Ammon's horn (tissue), 1 donor: Measurements from ENCODE around the gene XRRA1.
"Not testable (repeated sequence)": the region's sequence is repeated elsewhere in the genome, so short reads cannot be mapped to it uniquely, and the experiment has no call there.

ENCODE experiments used
- DNase-seq: peaks from one replicate; pipeline ENCODE4 v3.0.0-alpha.2; 2016; ENCODE audit warnings: low spot score

The XRRA1 gene, protein sequence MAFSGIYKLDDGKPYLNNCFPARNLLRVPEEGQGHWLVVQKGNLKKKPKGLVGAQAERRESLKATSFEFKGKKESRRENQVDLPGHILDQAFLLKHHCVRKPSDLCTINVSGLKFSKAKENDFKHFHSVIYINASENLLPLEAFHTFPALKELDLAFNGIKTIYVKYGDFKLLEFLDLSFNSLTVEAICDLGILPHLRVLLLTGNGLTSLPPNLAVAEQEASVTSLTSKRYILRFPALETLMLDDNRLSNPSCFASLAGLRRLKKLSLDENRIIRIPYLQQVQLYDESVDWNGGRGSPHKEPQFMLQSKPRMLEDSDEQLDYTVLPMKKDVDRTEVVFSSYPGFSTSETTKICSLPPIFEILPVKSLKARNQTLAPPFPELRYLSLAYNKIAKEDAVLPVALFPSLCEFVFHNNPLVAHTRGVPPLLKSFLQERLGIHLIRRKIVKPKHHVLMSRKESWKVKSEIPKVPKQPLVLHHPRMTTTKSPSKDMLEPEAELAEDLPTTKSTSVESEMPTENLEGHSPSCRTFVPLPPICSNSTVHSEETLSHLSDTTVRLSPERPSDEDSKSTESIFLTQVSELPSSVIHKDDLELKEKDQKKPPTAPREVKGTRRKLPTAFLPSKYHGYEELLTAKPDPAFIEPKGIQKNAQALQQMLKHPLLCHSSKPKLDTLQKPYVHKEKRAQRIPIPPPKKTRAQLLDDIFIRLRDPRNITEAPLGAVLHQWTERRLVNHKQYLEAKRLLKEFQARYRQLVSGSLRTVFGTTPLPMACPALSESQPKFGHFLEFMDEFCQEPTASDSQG

DNA sequence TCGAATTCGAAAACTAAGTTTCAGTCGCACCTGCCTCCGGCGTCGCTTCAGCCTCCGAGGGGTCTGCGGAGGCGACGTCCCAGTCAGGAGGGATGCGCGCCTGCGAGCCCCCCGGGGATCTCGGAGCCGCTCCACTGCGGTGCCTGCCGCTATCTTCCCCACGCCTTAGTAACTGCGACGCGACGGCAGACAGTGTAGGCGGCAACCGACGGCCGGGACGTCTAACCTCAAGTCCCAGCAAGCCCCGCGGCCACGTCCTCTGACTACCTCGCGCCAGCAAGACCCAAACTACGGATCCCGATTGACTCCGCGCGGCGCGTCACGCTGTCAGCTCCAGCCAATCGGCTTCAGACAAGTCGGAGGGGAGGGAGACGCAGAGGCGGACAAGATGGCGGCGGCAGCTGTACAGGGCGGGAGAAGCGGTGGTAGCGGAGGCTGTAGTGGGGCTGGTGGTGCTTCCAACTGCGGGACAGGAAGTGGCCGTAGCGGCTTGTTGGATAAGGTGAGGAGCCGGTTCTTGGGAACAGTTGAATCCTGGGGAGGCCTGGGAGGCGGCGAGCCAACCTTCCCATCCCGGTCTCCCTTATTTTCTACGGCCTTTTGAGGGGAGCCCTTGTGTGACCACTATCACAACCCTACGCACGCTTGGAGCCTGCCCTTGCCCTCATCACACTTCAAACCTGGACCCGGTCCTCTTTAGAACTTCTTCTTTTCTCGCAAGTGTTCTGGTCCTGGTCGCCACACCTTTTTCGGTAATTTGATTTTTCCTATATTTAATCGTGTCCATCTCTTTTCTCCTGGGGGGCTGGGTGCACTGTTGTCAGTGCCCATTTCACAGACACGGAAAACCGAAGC, at the start of gene XRRA1, which contains the start of gene SPCS2:
XRRA1 (minus strand) TSS at position 194 of the 855 bp plus-strand sequence. CDS start 8,213 bp downstream, outside the sequence.
SPCS2 (plus strand) TSS at position 369 of the 855 bp plus-strand sequence; CDS start at position 389, 20 bp downstream.
- DNase-seq: peak; percentile 99

DNA sequence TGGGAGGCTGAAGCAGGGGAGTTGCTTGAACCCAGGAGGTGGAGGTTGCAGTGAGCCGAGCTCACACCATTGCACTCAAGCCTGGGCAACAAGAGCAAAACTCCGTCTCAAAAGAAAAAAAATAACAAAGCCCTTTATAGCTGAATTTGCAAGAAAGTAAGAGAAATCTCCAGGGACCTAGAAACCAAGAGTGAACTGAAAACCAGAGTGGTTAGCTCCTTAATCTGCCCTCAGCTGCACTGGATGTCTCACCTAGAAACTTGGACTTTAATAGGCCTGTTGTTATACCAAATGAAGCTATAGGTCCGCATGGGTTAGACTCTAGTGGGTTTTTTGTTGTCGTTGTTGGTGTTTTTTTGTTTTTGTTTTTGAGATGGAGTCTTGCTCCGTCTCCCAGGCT, 44.0 kb upstream of the XRRA1 start:
- DNase-seq: no peak

DNA sequence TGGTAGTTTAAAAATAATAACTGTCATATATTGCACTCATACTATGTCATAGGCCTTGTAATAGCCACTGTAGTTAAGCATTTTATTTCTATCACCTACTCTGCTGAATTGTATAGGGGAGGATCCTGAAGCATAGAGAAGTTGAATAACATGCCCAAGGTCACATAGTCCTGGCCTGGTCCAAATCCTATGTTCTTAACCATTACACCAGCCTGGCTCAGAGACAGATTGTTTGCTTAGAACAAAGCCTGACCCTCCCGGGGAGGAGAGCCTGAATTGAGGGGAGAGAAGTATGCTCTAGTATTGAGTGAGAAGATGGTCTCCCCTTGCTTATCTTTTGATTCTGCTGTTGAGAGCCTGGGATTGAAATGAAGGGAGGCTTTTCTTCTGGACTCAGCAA, 42.0 kb upstream of the XRRA1 start:
- no peak for DNase-seq

DNA sequence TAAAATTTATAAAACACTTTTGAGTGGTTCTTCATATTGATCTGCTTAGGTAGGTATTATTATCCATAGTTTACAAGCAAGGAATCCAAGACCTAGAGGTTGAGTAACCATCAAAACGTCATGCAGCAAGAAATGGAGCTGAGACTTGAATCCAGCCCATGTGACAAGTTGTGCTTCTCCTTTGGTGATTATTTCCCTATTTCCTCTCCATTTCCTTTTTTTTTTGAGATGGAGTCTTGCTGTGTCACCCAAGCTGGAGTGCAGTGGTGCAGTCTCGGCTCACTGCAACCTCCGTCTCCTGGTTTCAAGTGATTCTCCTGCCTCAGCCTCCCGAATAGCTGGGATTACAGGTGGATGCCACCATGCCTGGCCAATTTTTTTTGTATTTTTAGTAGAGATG, 41.3 kb upstream of the XRRA1 start:
- not testable (repeated sequence) for DNase-seq

DNA sequence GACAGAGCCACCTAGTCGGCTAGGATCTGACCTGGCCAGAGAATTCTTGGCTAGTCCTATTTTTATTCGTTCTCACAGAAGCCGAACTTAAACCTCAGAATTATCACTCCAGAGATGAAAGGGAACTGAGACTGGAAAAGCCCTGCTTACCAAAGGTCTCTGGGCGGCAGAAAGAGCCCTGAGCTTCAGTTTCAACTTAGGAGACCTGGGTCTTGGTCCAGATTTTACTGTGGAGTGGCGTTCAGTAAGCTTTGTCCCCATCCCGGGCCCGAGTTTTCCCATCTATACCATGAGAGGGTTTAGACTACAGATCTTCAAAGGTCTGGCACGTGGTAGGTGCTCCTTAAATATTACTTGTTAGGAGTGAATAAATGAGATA, 40.4 kb upstream of the XRRA1 start:
- DNase-seq: no peak

DNA sequence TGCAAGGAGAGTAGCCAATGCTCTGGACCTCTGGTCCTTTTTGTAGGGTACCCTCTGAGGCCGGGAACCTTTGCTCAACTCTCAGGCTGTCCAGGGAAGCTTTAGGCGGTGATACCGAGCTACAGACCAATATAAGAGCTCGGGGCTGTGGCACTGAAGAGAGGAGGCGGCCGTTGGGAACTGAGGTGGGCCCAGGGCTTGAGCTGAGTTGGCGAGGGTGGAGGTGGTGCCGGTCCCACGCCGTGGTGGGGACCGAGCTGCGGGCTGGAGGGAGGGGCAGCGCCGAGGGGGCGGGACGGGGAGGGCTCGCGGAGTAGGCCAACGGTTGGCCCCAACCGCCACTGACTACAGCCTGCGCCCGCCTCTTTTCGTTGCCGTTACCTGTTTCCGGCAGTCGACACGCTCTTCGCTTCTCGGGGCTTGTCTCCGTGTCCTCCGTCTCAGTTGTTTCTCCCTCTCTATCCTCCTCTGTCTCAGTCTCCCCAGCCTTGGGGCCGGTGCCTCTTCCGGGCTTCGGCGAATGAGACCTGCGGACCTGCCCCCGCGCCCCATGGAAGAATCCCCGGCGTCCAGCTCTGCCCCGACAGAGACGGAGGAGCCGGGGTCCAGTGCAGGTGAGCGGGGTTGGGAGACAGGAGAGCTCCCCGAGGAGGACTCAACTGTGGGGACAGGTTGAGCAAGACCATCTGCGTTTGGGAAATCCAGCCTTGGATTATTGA, 39.8 kb upstream of the XRRA1 start, which contains the start of gene NEU3:
NEU3 (plus strand) TSS at position 393 of the 719 bp plus-strand sequence; CDS start at position 521, 128 bp downstream.
- DNase-seq: peak; percentile 83

GRCh38 chr11:74984730-74985129, 35.8 kb upstream of the XRRA1 start:
- DNase-seq: no peak

- DNase-seq: no peak
These were observed 35.2 kb upstream of the XRRA1 start for GRCh38 chr11:74984070-74984469.

- DNase-seq: no peak
These were observed 33.0 kb upstream of the XRRA1 start for GRCh38 chr11:74981888-74982287.

DNA sequence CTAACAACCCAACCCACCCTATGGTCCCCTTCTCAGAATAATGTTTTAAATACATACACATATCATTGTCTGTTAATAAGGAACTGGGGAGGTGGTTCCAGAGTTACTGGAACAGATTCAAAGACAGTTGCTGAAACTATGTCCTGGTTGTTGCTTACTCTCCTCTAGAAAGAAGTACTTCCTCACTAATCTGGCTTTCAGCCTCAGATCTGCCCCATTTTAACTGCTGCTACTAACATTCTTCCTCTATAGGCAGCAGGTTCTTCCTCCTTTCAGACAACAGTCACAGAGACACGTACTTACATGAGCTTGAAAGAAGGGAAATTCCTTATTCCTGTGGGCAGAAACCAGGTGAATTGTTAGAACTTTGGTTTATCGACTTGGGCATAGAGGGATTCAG, 31.7 kb upstream of the XRRA1 start:
- DNase-seq: no peak

DNA sequence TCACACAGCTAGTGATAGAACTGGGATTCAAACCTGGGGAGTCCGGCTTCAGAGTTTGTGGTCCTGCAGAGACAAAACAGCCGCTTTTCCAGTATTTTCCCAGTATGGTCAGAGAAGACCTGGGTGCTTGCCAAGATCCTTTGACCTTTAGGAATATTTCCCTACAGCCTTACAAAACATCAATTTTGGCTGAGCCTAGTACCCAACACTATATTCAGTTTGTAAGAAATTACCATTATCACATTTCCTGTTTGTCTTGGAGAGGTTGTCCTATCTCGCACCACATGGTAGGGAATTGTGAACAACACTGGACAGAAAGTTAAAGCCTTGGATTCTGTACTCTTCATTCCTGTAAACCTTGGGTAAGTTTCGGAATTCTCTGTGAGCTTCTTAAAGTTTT, 29.1 kb upstream of the XRRA1 start:
- DNase-seq: no peak

DNA sequence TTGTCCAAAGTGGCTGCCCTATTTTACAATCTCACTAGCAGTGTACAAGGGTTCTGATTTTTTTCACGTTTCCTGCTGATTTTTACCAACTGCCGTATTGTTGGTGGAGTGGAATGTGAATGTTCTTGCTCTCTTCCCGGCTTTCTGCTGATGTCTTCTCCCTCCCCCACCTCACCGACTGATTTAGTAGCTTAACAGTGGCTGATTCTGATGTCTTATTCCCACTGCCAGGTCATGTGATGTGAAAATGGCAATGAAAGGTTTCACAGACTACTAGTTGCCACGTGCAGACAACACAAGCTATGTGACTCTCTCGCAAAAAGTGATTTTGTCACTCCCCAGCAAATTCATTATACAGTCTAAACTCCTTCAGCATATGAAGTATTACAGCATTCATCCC, 22.5 kb upstream of the XRRA1 start:
- peak; percentile 64 for DNase-seq

- no peak for DNase-seq
These were observed 22.0 kb upstream of the XRRA1 start for GRCh38 chr11:74970852-74971395.

DNA sequence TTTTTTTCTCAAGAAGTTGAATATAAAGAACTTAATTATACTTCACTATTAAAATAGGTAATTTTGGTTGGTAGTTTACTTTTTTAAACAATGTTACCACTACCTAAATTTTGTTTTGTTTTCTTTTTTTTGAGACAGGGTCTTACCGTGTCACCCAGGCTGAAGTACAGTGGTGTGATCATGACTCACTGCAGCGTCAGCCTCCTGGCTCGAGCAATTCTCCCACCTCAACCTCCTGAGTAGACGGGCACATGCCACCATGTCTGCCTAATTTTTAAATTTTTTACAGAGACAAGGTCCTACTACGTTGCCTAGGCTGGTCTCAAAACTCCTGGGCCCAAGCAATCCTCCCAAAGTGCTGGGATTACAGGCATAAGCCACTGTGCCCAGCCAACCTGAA, 17.8 kb upstream of the XRRA1 start:
- DNase-seq: no peak

DNA sequence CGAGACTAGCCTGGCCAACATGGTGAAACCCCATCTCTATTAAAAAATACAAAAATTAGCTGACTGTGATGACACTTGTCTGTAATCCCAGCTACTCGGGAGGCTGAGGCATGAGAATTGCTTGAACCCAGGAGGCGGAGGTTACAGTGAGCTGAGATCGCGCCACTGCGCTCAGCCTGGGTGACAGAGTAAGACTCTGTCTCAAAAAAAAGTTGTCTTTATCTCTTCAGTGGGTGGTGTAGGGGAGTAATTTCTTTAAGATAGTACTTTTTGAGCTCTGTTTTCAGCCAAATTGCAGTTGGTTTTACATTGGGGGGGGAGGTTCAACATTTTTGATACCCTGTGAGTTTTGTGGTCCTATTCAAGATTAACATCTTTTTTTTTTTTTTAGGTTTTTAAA, 11.2 kb upstream of the XRRA1 start:
- DNase-seq: not testable (repeated sequence)

- no peak for DNase-seq
These were observed 9.2 kb upstream of the XRRA1 start for GRCh38 chr11:74957937-74958629.

DNA sequence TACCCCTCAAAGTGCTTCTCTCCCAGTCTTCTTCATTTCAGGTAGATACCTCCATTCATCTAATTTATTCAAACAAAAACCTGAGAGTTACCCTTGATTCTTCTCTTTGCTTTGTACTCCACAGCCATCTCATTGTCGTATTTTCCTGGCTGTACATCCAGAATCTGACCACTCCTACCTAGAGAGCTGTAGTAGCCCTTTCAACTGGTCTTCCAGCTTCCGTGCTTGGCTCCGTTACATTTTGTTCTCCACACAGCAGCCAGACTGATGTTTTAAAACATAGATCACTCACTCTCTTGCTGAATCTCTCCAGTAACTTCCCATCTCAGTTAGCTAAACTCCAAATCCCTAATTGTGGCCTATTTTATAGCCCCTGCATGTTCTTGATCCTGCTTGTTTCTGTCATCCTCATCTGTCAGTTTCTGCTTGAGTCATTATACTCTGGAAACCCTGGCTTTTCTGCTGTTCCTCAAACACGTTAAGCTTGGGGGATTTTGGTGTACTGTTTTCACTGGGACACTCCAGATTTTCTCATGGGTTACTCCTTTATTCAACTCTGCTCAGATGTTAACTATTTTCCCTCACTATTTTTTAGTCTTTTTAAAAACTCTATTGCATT, 7.6 kb upstream of the XRRA1 start:
- no peak for DNase-seq

GRCh38 chr11:74954199-74954598, 5.3 kb upstream of the XRRA1 start:
- no peak for DNase-seq

GRCh38 chr11:74953451-74953850, 4.6 kb upstream of the XRRA1 start:
- DNase-seq: no peak

- DNase-seq: no peak
These were observed 3.9 kb upstream of the XRRA1 start for GRCh38 chr11:74952752-74953151.
